ENCODE data around the gene OR2J2.
"Not testable (repeated sequence)": the region's sequence is repeated elsewhere in the genome, so short reads cannot be mapped to it uniquely, and the experiment has no call there.

OR2J2 gene

GRCh38 chr6:29170607-29171006, at the start of gene OR2J2:
Gene OR2J2 (plus strand): TSS chr6:29170907. CDS start chr6:29173636, 2,729 bp downstream.
- not testable (repeated sequence) for DNase-seq (ENCODE audit: low read depth)

- no peak for DNase-seq (ENCODE audit: low read depth)
Measured at GRCh38 chr6:29129326-29130012, 41.2 kb upstream of the OR2J2 start.

GRCh38 chr6:29130644-29131043, 40.1 kb upstream of the OR2J2 start:
- DNase-seq (ENCODE audit: low read depth) = no peak

- no peak for DNase-seq (ENCODE audit: low read depth)
Measured at GRCh38 chr6:29131691-29132090, 39.0 kb upstream of the OR2J2 start.

- DNase-seq (ENCODE audit: low read depth) = no peak
Measured at GRCh38 chr6:29137724-29138123, 33.0 kb upstream of the OR2J2 start.

GRCh38 chr6:29141606-29142005, 29.1 kb upstream of the OR2J2 start:
- no peak for DNase-seq (ENCODE audit: low read depth)

- DNase-seq (ENCODE audit: low read depth) = no peak
Measured at GRCh38 chr6:29142309-29142708, 28.4 kb upstream of the OR2J2 start.

GRCh38 chr6:29146179-29146578, 24.5 kb upstream of the OR2J2 start:
- no peak for DNase-seq (ENCODE audit: low read depth)

GRCh38 chr6:29147074-29147473, 23.6 kb upstream of the OR2J2 start:
- DNase-seq (ENCODE audit: low read depth) = no peak

GRCh38 chr6:29149444-29149843, 21.3 kb upstream of the OR2J2 start:
- DNase-seq (ENCODE audit: low read depth) = not testable (repeated sequence)

GRCh38 chr6:29153083-29153482, 17.6 kb upstream of the OR2J2 start:
- no peak for DNase-seq (ENCODE audit: low read depth)

GRCh38 chr6:29155182-29155581, 15.5 kb upstream of the OR2J2 start:
- not testable (repeated sequence) for DNase-seq (ENCODE audit: low read depth)

GRCh38 chr6:29159922-29160321, 10.8 kb upstream of the OR2J2 start:
- DNase-seq (ENCODE audit: low read depth) = not testable (repeated sequence)

- not testable (repeated sequence) for DNase-seq (ENCODE audit: low read depth)
Measured at GRCh38 chr6:29165571-29165970, 5.1 kb upstream of the OR2J2 start.

GRCh38 chr6:29171736-29172135, 1.0 kb downstream of the OR2J2 start:
- no peak for DNase-seq (ENCODE audit: low read depth)

GRCh38 chr6:29183594-29183993, 12.9 kb downstream of the OR2J2 start:
- DNase-seq (ENCODE audit: low read depth) = no peak

GRCh38 chr6:29188659-29189058, 18.0 kb downstream of the OR2J2 start:
- DNase-seq (ENCODE audit: low read depth) = not testable (repeated sequence)

- DNase-seq (ENCODE audit: low read depth) = no peak
Measured at GRCh38 chr6:29200767-29201662, 30.3 kb downstream of the OR2J2 start.

GRCh38 chr6:29201966-29202365, 31.3 kb downstream of the OR2J2 start:
- DNase-seq (ENCODE audit: low read depth) = no peak

GRCh38 chr6:29211488-29211887, 40.8 kb downstream of the OR2J2 start:
- DNase-seq (ENCODE audit: low read depth) = no peak

- DNase-seq (ENCODE audit: low read depth) = no peak
Measured at GRCh38 chr6:29216528-29216927, 45.8 kb downstream of the OR2J2 start.

- DNase-seq (ENCODE audit: low read depth) = not testable (repeated sequence)
Measured at GRCh38 chr6:29217242-29217641, 46.5 kb downstream of the OR2J2 start.

GRCh38 chr6:29218056-29218455, 47.3 kb downstream of the OR2J2 start:
- DNase-seq (ENCODE audit: low read depth) = not testable (repeated sequence)

Measured in stimulated activated CD8-positive, alpha-beta memory T cell treated with anti-CD3 and anti-CD28 coated beads, Interleukin-15, amount 100 ng/mL, for 24 hours (primary cell).